GM19099 (cell line): ENCODE measurements around the gene CTIF.

Experiments used
- POLR2A ChIP-seq: IDR thresholded peaks from 3 replicates; pipeline ENCODE4 v1.6.1; 2011; ENCODE audit warnings: low read depth; ENCODE audit not compliant: insufficient read length; ENCODE audit errors: extremely low read depth

CTIF gene

DNA sequence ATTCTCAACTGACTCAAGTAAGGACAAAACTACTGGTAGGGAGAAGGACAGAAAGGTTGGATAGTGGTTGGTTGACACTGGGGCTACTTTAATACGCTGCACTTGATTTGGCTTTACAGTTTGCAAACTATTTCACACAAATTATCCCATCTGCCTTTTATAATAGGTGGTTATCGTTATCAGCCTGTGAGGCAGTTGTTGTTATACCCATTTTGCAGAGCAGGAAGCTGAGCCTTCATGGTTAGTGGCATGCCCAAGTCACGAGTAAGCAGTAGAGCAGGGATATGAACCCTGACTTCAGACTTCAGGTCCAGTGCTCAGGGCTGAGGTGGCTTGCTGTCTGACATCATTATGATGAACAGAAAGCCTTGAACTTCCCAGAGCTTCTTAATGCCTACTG lies 5.3 kb downstream of the CTIF start:
- no peak for TF ChIP-seq POLR2A

DNA sequence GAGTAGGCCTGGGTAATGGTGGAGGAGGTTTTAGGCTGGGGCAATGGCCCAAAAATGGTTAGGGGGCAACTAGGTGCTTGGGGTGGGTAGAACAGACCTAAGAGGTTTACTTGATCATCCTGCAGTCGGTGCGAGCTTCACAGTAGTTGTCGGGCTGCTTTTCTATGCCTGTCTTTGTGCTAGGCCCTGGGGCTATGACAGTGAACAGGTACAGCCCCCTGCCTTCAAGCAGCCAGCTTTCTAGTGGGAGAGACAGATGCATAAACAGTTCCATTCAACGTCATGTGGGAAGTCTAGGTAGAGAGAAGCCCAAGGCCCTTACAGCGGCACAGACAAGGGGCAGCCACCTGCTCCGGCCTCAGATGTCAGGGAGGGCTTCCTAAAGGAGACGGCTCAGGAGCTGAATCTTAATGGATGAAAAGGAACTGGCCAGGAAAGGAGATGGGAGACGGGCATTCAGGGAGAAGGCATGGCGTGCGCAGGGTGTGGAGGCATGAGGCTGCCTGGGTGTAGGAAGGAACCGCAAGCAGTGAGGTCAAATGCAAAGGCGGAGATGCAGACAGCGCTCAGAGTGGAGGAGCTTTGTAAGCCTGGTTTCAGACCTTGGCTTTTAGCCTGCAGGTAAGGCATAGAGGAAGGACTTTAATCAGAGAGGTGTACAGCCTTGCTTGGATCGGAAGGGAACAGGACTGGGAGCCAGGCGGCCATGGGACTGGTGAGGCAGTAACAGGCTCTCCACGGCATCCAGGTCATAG lies 6.0 kb downstream of the CTIF start:
- no peak for TF ChIP-seq POLR2A

DNA sequence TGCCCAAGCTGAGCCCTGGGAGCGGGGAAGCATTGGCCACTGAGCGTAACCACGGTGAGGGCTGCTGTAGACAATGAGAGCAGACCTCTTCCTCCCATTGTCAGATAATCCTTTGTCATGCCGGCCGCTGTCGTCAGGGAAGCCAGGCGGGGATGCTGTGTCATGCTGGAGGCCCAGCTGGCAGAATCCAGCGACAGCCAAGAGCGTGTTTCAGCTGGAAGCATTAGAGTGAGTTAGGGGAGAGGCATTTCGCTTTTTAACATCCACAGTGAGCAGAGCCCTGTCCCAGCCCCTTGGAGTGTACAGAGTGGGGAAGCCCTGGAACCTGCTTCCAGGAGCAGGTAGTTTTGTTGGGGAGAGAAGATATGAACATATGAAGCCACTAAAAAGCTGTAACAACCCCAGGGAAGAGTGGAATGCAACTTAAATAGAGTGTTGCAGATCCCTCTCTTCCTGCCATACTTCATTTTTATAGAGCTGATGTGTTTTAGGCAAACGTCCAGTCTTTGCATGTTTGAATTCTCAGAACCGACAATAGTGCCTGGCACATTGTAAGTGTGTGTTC lies 7.0 kb downstream of the CTIF start:
- no peak for TF ChIP-seq POLR2A

DNA sequence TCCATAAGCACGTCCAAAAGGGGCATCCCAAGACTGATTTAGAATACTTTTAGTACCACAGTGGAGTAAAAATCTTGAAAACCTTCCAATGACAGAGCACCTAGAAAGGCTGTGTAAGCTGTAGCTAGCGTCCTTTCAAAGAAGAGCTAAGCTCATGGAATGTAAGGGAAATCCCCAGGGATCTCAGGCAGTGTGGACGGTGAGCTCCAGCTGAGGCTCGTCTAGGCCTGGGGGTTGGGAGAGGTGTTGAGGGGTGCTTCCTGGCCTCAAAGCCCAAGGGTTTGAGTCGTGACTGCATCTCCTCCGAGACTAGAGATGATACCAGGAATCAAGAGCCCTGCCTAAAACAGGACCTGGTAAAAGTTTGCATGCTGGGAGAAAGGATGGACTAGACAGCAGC lies 7.6 kb downstream of the CTIF start:
- no peak for TF ChIP-seq POLR2A

- no peak for TF ChIP-seq POLR2A
These were observed 8.7 kb downstream of the CTIF start for GRCh38 chr18:48547531-48547981.

GRCh38 chr18:48548011-48548771 lies 9.4 kb downstream of the CTIF start:
- no peak for TF ChIP-seq POLR2A

DNA sequence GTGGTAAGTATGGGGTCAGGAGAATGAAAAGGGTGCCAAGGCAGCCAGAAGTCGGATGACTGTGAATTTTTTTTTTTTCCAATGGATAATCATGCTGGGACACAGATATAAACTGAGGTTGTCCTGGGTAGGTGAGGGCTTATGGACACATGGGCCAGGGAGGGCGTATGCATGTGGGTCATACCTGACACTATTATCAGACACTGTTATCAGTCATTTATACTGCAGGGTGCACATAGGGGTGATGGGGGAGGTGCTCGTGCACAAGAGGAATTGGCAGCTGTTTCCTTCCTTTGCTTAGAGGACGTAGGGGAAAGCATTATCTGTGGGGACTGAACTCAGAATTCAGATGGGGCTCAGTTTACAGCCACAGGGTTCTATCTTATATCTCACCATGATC lies 10.1 kb downstream of the CTIF start:
- TF ChIP-seq POLR2A, result no peak

GRCh38 chr18:48550101-48550729 lies 11.4 kb downstream of the CTIF start:
- TF ChIP-seq POLR2A, result no peak

DNA sequence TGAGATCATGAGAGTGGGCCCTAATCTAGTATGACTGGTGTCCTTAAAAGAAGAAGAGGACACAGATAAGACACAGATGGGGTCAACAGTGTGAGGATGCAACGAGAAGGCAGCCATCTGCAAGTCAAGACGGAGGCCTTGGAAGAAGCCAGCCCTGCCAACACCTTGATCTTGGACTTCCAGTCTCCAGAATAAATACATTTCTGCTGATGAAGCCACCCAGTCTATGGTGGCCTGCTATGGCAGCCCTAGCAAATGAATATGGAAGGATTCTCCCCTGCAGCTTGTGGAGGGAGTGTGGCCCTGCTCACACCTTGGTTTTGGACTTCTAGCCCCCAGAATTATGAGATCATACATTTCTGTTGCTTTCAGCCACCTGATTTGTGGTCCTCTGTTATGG lies 12.3 kb downstream of the CTIF start:
- no peak for TF ChIP-seq POLR2A

DNA sequence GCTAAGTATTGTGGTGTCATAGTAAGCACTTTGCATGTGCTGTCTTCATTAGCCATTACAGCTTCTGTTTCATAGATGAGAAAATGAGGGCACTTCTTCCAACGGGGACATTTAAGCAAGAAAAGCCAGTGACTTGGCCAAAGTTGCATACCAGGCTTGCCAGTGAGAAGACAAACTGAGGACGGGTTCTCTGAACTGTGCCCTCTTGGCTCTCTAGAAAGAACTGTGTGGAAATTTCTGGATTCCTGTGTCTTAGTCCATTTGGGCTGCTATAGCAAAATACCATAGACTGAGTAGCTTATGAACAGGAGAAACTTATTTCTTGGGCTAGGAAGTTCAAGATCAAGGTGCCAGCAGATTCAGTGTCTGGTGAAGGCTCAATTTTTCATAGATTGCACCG lies 13.3 kb downstream of the CTIF start:
- TF ChIP-seq POLR2A, result no peak

GRCh38 chr18:48553236-48553635 lies 14.4 kb downstream of the CTIF start:
- no peak for TF ChIP-seq POLR2A

DNA sequence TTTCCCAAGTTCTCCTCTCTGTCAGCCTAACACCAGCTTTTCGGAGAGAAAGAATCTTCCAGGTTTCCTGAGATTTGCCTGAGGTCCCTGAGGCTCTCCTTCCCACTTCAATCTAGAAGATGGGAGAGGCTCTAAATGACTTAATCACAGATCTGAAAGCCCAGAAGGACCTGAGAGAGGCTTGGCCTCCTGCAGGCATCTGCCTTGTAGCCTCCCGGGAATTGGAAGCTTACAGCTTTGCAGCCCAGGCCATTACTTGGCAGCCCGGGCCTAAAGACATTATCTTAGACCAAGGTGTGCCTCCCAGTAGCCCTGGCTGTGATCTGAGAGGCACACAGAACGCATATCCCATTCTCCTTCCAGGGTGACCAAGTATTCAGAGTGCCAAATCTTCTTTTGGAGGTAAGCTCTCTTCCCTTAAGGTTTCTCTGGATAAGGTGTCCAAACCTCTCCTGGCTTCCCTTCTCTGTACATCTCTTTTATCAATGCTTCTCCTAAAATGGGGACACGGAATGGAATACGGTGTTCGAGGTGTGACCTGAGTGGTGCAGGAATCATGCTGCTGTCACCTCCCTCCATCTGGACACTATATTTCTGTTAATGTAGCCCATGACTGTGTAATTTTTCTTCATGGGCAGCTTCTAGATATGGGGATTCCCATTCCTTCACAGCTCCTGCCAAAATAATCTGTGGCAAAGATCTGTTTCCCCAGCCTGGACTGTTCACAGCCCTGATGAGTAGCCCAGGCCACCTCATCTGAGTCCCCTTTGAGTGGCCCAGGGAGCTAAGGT lies 16.0 kb downstream of the CTIF start:
- TF ChIP-seq POLR2A, result no peak

GRCh38 chr18:48555465-48555995 lies 16.7 kb downstream of the CTIF start:
- TF ChIP-seq POLR2A, result no peak

DNA sequence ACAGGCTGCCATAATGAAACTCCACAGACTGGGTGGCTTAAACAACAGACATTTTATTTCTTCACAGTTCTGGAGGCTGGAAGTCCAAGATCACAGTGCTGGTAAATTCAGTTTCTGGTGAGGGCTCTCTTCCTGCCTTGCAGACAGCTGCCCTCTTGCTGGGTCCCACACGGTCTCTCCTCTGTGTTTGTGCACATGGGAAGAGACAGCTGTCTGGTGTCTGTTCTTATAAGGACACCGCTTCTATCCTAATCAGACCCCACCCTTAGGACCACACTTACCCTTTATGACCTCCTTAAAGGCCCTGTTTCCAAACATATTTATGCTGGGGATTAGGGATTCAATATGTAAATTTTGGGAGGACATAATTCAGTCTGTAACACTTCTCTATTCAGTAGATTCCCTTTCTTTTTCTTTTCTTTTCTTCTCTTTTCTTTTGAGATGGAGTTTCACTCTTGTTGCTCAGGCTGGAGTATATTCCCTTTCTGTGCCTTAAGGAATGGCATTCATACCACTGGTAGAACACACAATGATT lies 18.9 kb downstream of the CTIF start:
- TF ChIP-seq POLR2A, result no peak

- no peak for TF ChIP-seq POLR2A
These were observed 19.4 kb downstream of the CTIF start for GRCh38 chr18:48558248-48558647.

DNA sequence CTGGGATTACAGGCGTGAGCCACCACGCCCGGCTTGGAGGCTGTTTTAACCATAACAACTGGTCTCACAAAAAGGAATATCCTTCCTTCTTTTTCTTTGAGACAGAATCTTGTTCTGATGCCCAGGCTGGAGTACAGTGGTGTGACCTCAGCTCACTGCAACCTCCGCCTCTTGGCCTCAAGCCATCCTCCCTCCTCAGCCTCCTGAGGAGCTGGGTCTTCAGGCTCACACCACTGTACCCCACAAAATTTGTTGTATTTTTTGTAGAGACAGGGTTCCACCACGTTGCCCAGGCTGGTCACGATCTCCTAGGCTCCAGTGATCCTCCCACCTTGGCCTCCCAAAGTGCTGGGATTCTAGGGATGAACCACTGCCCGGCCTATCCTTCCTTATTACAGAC lies 21.7 kb downstream of the CTIF start:
- no peak for TF ChIP-seq POLR2A
